Karpas-422 (cell line): ENCODE measurements around the gene GDE1. TPM values are rescaled to one million over a fixed set of nuclear protein-coding genes. Genes with fewer than 3 reads are reported as not detected.

ENCODE experiments used
- DNase-seq: peaks from one replicate; pipeline ENCODE4 v3.0.0-alpha.2; 2015
- H2AFZ ChIP-seq: fragments of 200-600 bp; sonication (generic); 2 replicates; pipeline ENCODE4 v1.6.1; 2014; ENCODE audit warnings: antibody characterized with exemption, low read length, mixed read lengths
- H3K27ac ChIP-seq: fragments of 200-600 bp; sonication (generic); 2 replicates; pipeline ENCODE4 v1.5.1; 2014; ENCODE audit warnings: mild to moderate bottlenecking, low read length, moderate library complexity
- H3K27me3 ChIP-seq: fragments of 200-600 bp; sonication (generic); 2 replicates; pipeline ENCODE4 v1.6.1; 2014; ENCODE audit warnings: low read length, mixed read lengths
- H3K36me3 ChIP-seq: fragments of 200-600 bp; sonication (generic); 2 replicates; pipeline ENCODE4 v1.6.1; 2014; ENCODE audit warnings: low read length, mixed read lengths; ENCODE audit not compliant: insufficient read depth
- H3K4me1 ChIP-seq: fragments of 200-600 bp; sonication (generic); 2 replicates; pipeline ENCODE4 v1.6.1; 2014; ENCODE audit warnings: mild to moderate bottlenecking, low read length, mixed read lengths
- H3K4me2 ChIP-seq: fragments of 200-600 bp; sonication (generic); 2 replicates; pipeline ENCODE4 v1.6.1; 2014; ENCODE audit warnings: low read length, low read depth, mild to moderate bottlenecking; ENCODE audit not compliant: poor library complexity, severe bottlenecking
- H3K4me3 ChIP-seq: fragments of 200-600 bp; sonication (generic); 2 replicates; pipeline ENCODE4 v1.5.1; 2014; ENCODE audit warnings: mild to moderate bottlenecking, antibody characterized with exemption, low read length, mixed read lengths
- H3K79me2 ChIP-seq: fragments of 200-600 bp; sonication (generic); 2 replicates; pipeline ENCODE4 v1.6.1; 2014; ENCODE audit warnings: mild to moderate bottlenecking, low read length, mixed read lengths
- H3K9ac ChIP-seq: fragments of 200-600 bp; sonication (generic); 2 replicates; pipeline ENCODE4 v1.6.0; 2014; ENCODE audit warnings: low read length
- H3K9me2 ChIP-seq: fragments of 200-600 bp; sonication (generic), shearing (Covaris generic); replicated peaks from 2 replicates; pipeline ENCODE4 v1.6.0; 2014; ENCODE audit warnings: mild to moderate bottlenecking, low read length, moderate library complexity; ENCODE audit not compliant: insufficient read depth
- H3K9me3 ChIP-seq: fragments of 300-700, 200-600 bp; sonication (generic); 2 replicates; pipeline ENCODE4 v1.6.1; 2014; ENCODE audit warnings: low read length, mixed read lengths
- H4K20me1 ChIP-seq: fragments of 200-600 bp; sonication (generic); 2 replicates; pipeline ENCODE4 v1.6.1; 2014; ENCODE audit warnings: mild to moderate bottlenecking, antibody characterized with exemption, low read length, low read depth; ENCODE audit not compliant: insufficient read depth
- total RNA-seq: library from RNA; depleted of rRNA; stranded (reverse); fragments of >200 nt; shearing (Covaris generic); gene quantifications from 2 replicates; pipeline ENCODE4 v1.2.3, GENCODE V29; 2014; ENCODE audit warnings: low replicate concordance

GDE1 gene
- total RNA-seq, 1 experiment from 2014 or later: 40.6 TPM

DNA sequence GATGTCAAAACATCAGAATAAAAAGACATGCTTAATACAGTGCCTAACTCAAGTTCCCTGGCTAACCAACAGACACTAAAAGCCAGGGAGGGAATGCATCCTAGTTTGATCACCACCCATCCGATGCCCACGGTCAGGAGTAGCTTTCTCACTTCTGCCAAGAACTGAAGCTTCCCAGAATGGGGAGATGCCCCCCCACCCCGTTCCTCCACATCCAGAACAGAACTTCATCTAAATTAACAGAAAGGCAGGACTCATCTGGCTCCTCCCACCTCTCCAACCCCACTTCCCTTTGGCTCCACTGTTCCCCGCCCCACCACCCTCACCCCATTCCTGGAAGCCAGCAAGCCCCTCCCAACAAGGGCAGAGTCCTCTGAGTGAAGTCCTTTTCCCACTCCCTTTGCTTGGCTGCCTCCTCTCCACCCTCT, 33.7 kb downstream of the GDE1 start:
- no peaks in the 10 kb centered on the region for H3K9me3 ChIP-seq
- no peaks in the 10 kb centered on the region for H3K79me2 ChIP-seq
- no peaks in the 10 kb centered on the region for H3K9me2 ChIP-seq
- H3K4me1 ChIP-seq: no peaks in the 10 kb centered on the region
- H3K36me3 ChIP-seq: no peaks in the 10 kb centered on the region
- no peaks in the 10 kb centered on the region for H4K20me1 ChIP-seq
- no peak overlapping the region for H3K27ac ChIP-seq
- no peak overlapping the region for H3K9ac ChIP-seq
- H3K27me3 ChIP-seq: no peaks in the 10 kb centered on the region
- no peak overlapping the region for H3K4me2 ChIP-seq
- no peak for DNase-seq
- H2AFZ ChIP-seq: no peak overlapping the region
- H3K4me3 ChIP-seq: no peak overlapping the region

GRCh38 chr16:19486750-19487325, 35.1 kb downstream of the GDE1 start:
- DNase-seq: peak; percentile 47
- Histone ChIP-seq H3K9me2 (no peaks in the 10 kb centered on the region), H3K9ac (no peak overlapping the region), H3K27ac (no peak overlapping the region), H3K79me2 (no peaks in the 10 kb centered on the region), H3K4me3 (no peak overlapping the region), H3K4me1 (no peaks in the 10 kb centered on the region), H3K36me3 (no peaks in the 10 kb centered on the region), H2AFZ (no peak overlapping the region), H4K20me1 (no peaks in the 10 kb centered on the region), H3K4me2 (no peak overlapping the region), H3K27me3 (no peaks in the 10 kb centered on the region), H3K9me3 (no peaks in the 10 kb centered on the region)

DNA sequence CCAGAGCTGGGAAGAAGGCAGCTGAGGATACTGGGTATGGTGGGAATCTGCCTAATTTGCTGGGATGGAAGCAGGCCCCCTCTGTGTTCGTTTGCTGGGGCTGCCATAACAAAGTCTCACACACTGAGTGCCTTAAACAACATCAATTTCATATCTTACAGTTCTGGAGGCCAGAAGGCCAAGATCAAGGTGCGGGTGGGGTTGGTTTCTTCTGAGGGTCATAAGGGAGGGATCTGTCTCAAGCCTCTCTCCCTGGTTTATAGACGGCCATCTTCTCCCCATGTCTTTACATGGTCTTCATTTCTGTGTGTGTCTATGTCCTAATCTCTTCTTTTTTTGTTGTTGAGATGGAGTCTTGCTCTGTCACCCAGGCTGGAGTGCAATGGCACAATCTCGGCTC, 35.8 kb downstream of the GDE1 start:
- H4K20me1 ChIP-seq: no peaks in the 10 kb centered on the region
- H3K9ac ChIP-seq: no peak overlapping the region
- no peaks in the 10 kb centered on the region for H3K9me2 ChIP-seq
- H2AFZ ChIP-seq: no peak overlapping the region
- no peak overlapping the region for H3K4me2 ChIP-seq
- no peak for DNase-seq
- H3K36me3 ChIP-seq: no peaks in the 10 kb centered on the region
- no peaks in the 10 kb centered on the region for H3K27me3 ChIP-seq
- H3K79me2 ChIP-seq: no peaks in the 10 kb centered on the region
- H3K4me1 ChIP-seq: no peaks in the 10 kb centered on the region
- no peak overlapping the region for H3K4me3 ChIP-seq
- no peak overlapping the region for H3K27ac ChIP-seq
- H3K9me3 ChIP-seq: no peaks in the 10 kb centered on the region

- H2AFZ ChIP-seq: no peak overlapping the region
- H3K4me3 ChIP-seq: no peak overlapping the region
Observed at GRCh38 chr16:19485611-19486010, 36.3 kb downstream of the GDE1 start.

DNA sequence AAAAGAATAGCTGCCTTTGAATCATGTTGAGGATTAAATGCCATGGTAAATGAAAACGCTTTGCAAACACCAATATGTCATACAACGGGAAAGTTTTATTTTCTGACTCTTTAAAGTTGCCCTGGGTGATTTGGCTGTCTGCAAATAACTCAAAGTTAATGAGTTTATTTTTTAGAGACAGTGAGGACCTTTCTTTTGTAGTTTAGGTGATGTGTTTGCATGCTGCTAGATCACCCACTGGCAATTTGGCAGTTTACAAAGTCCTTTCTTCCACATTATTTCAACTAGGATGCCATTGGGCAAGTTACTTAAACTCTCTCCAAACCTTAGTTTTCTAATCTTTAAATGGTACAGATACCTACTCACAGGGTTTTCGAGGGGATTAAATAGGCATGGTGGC, 37.8 kb downstream of the GDE1 start:
- DNase-seq: no peak
- H3K4me3 ChIP-seq: no peak overlapping the region
- H2AFZ ChIP-seq: no peak overlapping the region
- no peaks in the 10 kb centered on the region for H3K79me2 ChIP-seq
- H4K20me1 ChIP-seq: no peaks in the 10 kb centered on the region
- H3K4me2 ChIP-seq: no peak overlapping the region
- H3K9me3 ChIP-seq: no peaks in the 10 kb centered on the region
- H3K9me2 ChIP-seq: no peaks in the 10 kb centered on the region
- no peak overlapping the region for H3K9ac ChIP-seq
- no peaks in the 10 kb centered on the region for H3K4me1 ChIP-seq
- no peaks in the 10 kb centered on the region for H3K27me3 ChIP-seq
- no peak overlapping the region for H3K27ac ChIP-seq
- H3K36me3 ChIP-seq: no peaks in the 10 kb centered on the region

More at GRCh38 chr16:19485611-19486010, 36.3 kb downstream of the GDE1 start:
- Histone ChIP-seq H3K79me2 (no peaks in the 10 kb centered on the region), H3K36me3 (no peaks in the 10 kb centered on the region), H3K27ac (no peak overlapping the region), H3K9me2 (no peaks in the 10 kb centered on the region), H3K27me3 (no peaks in the 10 kb centered on the region), H3K9ac (no peak overlapping the region), H4K20me1 (no peaks in the 10 kb centered on the region), H3K4me1 (no peaks in the 10 kb centered on the region), H3K4me2 (no peak overlapping the region), H3K9me3 (no peaks in the 10 kb centered on the region)
- no peak for DNase-seq

- Histone ChIP-seq H3K27me3 (no peaks in the 10 kb centered on the region), H4K20me1 (no peaks in the 10 kb centered on the region), H3K9ac (no peak overlapping the region), H3K79me2 (no peaks in the 10 kb centered on the region), H3K4me3 (no peak overlapping the region), H3K27ac (no peak overlapping the region), H3K36me3 (no peaks in the 10 kb centered on the region), H2AFZ (no peak overlapping the region), H3K9me2 (no peaks in the 10 kb centered on the region), H3K9me3 (no peaks in the 10 kb centered on the region), H3K4me1 (no peaks in the 10 kb centered on the region), H3K4me2 (no peak overlapping the region)
- DNase-seq: no peak
Observed at GRCh38 chr16:19482291-19482690, 39.6 kb downstream of the GDE1 start.

DNA sequence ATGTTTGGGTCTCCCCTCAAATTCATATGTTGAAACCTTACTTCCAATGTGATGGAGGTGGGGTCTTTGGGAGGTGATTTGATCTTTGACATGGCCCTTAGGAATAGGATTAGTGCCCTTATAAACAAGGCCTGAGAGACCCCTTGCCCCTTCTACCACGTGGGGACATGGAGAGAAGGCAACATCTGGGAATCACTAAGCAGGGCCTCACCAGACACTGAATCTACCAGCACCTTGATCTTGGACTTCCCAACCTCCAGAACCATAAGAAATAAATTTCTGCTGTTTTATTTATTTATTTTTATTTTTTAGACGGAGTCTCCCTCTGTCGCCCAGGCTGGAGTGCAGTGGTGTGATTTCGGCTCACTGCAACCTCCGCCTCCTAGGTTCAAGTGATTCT, 40.1 kb downstream of the GDE1 start:
- Histone ChIP-seq H3K4me3 (no peak overlapping the region), H3K9me2 (no peaks in the 10 kb centered on the region), H3K4me2 (no peak overlapping the region), H3K27me3 (no peaks in the 10 kb centered on the region), H3K79me2 (no peaks in the 10 kb centered on the region), H3K4me1 (no peaks in the 10 kb centered on the region), H4K20me1 (no peaks in the 10 kb centered on the region), H3K27ac (no peak overlapping the region), H2AFZ (no peak overlapping the region), H3K9ac (no peak overlapping the region), H3K9me3 (no peaks in the 10 kb centered on the region), H3K36me3 (no peaks in the 10 kb centered on the region)
- DNase-seq: no peak

- no peak overlapping the region for H2AFZ ChIP-seq
Observed at GRCh38 chr16:19481296-19481695, 40.6 kb downstream of the GDE1 start.

DNA sequence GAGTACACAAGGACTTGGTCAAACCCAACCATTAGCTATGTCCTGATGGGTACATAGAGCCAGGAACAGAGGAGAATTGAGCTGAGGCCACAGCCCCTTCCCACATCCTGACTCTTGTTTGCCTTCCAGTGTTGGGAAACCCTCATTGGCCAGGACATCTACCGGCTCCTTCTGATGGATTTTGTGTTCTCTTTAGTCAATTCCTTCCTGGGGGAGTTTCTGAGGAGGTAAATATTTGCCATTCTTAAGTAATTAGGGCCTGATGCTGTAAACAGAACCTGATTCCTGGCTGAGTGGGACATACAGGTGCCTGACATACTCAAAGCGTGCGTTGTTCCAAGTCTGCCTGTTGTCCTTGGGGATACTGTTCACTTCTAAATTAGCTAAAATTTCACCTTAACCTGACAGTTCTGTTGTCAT, 42.6 kb downstream of the GDE1 start:
- H3K9ac ChIP-seq: no peak overlapping the region
- H3K4me1 ChIP-seq: no peaks in the 10 kb centered on the region
- no peak overlapping the region for H2AFZ ChIP-seq
- no peak overlapping the region for H3K4me3 ChIP-seq
- H3K79me2 ChIP-seq: no peaks in the 10 kb centered on the region
- no peaks in the 10 kb centered on the region for H4K20me1 ChIP-seq
- no peaks in the 10 kb centered on the region for H3K27me3 ChIP-seq
- H3K27ac ChIP-seq: no peak overlapping the region
- no peak overlapping the region for H3K4me2 ChIP-seq
- no peaks in the 10 kb centered on the region for H3K9me2 ChIP-seq
- H3K9me3 ChIP-seq: no peaks in the 10 kb centered on the region
- no peak for DNase-seq
- no peaks in the 10 kb centered on the region for H3K36me3 ChIP-seq

More at GRCh38 chr16:19481296-19481695, 40.6 kb downstream of the GDE1 start:
- H3K9ac ChIP-seq: no peak overlapping the region
- H3K9me2 ChIP-seq: no peaks in the 10 kb centered on the region
- H3K9me3 ChIP-seq: no peaks in the 10 kb centered on the region
- H3K4me3 ChIP-seq: no peak overlapping the region
- DNase-seq: no peak
- no peaks in the 10 kb centered on the region for H4K20me1 ChIP-seq
- no peaks in the 10 kb centered on the region for H3K27me3 ChIP-seq
- no peaks in the 10 kb centered on the region for H3K4me1 ChIP-seq
- H3K27ac ChIP-seq: no peak overlapping the region
- H3K36me3 ChIP-seq: no peaks in the 10 kb centered on the region
- H3K79me2 ChIP-seq: no peaks in the 10 kb centered on the region
- no peak overlapping the region for H3K4me2 ChIP-seq
